Keratinocyte (primary cell): ENCODE measurements around the gene LPGAT1.

Source experiments
- CTCF ChIP-seq, 3 experiments: IDR thresholded peaks in 1 of 3; conservative IDR thresholded peaks in 1 of 3; optimal IDR thresholded peaks in 1 of 3; 2 replicates in 2 of 3; 3 replicates in 1 of 3; pipeline versions ENCODE3 to v1.5.1; 2011; ENCODE audit warnings: low read length in 3 of 3, mild to moderate bottlenecking in 3 of 3, moderate library complexity in 2 of 3, control low read depth in 1 of 3, inconsistent platforms in 1 of 3; ENCODE audit not compliant: insufficient read depth in 2 of 3; ENCODE audit errors: extremely low read depth in 1 of 3
- EZH2 ChIP-seq: IDR thresholded peaks from one replicate; pipeline ENCODE4 v1.6.1; 2012; ENCODE audit warnings: inconsistent platforms, mild to moderate bottlenecking, low read length, moderate library complexity

- no peak for TF ChIP-seq EZH2
- peak; percentile 97 to 100 (median 99) for TF ChIP-seq CTCF (optimal IDR thresholded peaks at IDR 0.05 in 1 of 3, IDR thresholded peaks at IDR 0.05 in 1 of 3, conservative IDR thresholded peaks at IDR 0.05 in 1 of 3; ENCODE audit: extremely low read depth in 1 of 3, insufficient read depth in 2 of 3, low read length in 3 of 3)
Measured at GRCh38 chr1:211698161-211699026, 132.2 kb downstream of the LPGAT1 start.
